ENCODE results near the gene LCMT1. TPM values are rescaled to one million over a fixed set of nuclear protein-coding genes. Genes with fewer than 3 reads are reported as not detected.
A peak's percentile ranks its signal among the peaks of the same experiment; 100 is the strongest.

Gene LCMT1
- total and polyA plus RNA-seq, 2 donors (not counting 1 experiment from before 2014, with no cell fraction given): 40.8 to 45.8 TPM

- H4K20me1 ChIP-seq (ENCODE audit: control insufficient read depth, extremely low read depth, insufficient read depth, low read length): no peaks in the 10 kb centered on the region
- H3K4me2 ChIP-seq (ENCODE audit: extremely low read depth, insufficient read depth, low read length): no peak overlapping the region
- no peaks in the 10 kb centered on the region for H3K9me3 ChIP-seq (ENCODE audit: control insufficient read depth, insufficient read depth, low read depth, low read length)
- peak; percentile 9 to 60 for DNase-seq (ENCODE audit: low read depth in 2 of 2)
- no peaks in the 10 kb centered on the region for H3K27me3 ChIP-seq (ENCODE audit: control insufficient read depth, insufficient read depth, low read length)
- no peak for TF ChIP-seq CTCF (conservative IDR thresholded peaks at IDR 0.05 in 1 of 2, IDR thresholded peaks at IDR 0.05 in 1 of 2; ENCODE audit: low read depth in 1 of 2, low read length in 2 of 2)
- no peak for TF ChIP-seq EZH2 (IDR thresholded peaks at IDR 0.05; ENCODE audit: low read length, missing control alignments)
- H3K36me3 ChIP-seq (ENCODE audit: control insufficient read depth, insufficient read depth, low read length): no peaks in the 10 kb centered on the region
- H2AFZ ChIP-seq (ENCODE audit: low read length): no peak overlapping the region
- H3K27ac ChIP-seq (ENCODE audit: insufficient read depth, low read length): no peak overlapping the region
- H3K9ac ChIP-seq (ENCODE audit: insufficient read depth, low read length): no peak overlapping the region
- no peak overlapping the region for H3K4me3 ChIP-seq (replicated peaks in 1 of 4; ENCODE audit: control extremely low read depth in 1 of 4, insufficient read depth in 1 of 4, low read depth in 3 of 4, low read length in 4 of 4)
- H3K79me2 ChIP-seq (ENCODE audit: control insufficient read depth, insufficient read depth, low read length): no peaks in the 10 kb centered on the region
- no peaks in the 10 kb centered on the region for H3K4me1 ChIP-seq (ENCODE audit: control insufficient read depth, extremely low read depth, insufficient read depth, low read length)
Measured at GRCh38 chr16:25141648-25142047, 30.1 kb downstream of the LCMT1 start.

GRCh38 chr16:25143928-25144327 is 32.4 kb downstream of the LCMT1 start:
- H3K4me2 ChIP-seq (ENCODE audit: extremely low read depth, insufficient read depth, low read length): no peak overlapping the region
- H3K9ac ChIP-seq (ENCODE audit: insufficient read depth, low read length): no peak overlapping the region
- H3K4me1 ChIP-seq (ENCODE audit: control insufficient read depth, extremely low read depth, insufficient read depth, low read length): no peaks in the 10 kb centered on the region
- no peaks in the 10 kb centered on the region for H3K27me3 ChIP-seq (ENCODE audit: control insufficient read depth, insufficient read depth, low read length)
- H3K79me2 ChIP-seq (ENCODE audit: control insufficient read depth, insufficient read depth, low read length): no peaks in the 10 kb centered on the region
- H3K27ac ChIP-seq (ENCODE audit: insufficient read depth, low read length): no peak overlapping the region
- no peaks in the 10 kb centered on the region for H3K36me3 ChIP-seq (ENCODE audit: control insufficient read depth, insufficient read depth, low read length)
- no peaks in the 10 kb centered on the region for H3K9me3 ChIP-seq (ENCODE audit: control insufficient read depth, insufficient read depth, low read depth, low read length)
- no peak for DNase-seq (ENCODE audit: low read depth in 2 of 2)
- no peak overlapping the region for H2AFZ ChIP-seq (ENCODE audit: low read length)
- TF ChIP-seq EZH2 (IDR thresholded peaks at IDR 0.05; ENCODE audit: low read length, missing control alignments) (no peak), CTCF (conservative IDR thresholded peaks at IDR 0.05 in 1 of 2, IDR thresholded peaks at IDR 0.05 in 1 of 2; ENCODE audit: low read depth in 1 of 2, low read length in 2 of 2) (peak in 1 of 2 donors; percentile 17)
- no peak overlapping the region for H3K4me3 ChIP-seq (replicated peaks in 1 of 4; ENCODE audit: control extremely low read depth in 1 of 4, insufficient read depth in 1 of 4, low read depth in 3 of 4, low read length in 4 of 4)
- H4K20me1 ChIP-seq (ENCODE audit: control insufficient read depth, extremely low read depth, insufficient read depth, low read length): no peaks in the 10 kb centered on the region

- TF ChIP-seq EZH2 (IDR thresholded peaks at IDR 0.05; ENCODE audit: low read length, missing control alignments): no peak
- no peak for TF ChIP-seq CTCF (conservative IDR thresholded peaks at IDR 0.05 in 1 of 2, IDR thresholded peaks at IDR 0.05 in 1 of 2; ENCODE audit: low read depth in 1 of 2, low read length in 2 of 2)
- H4K20me1 ChIP-seq (ENCODE audit: control insufficient read depth, extremely low read depth, insufficient read depth, low read length): no peaks in the 10 kb centered on the region
- H3K4me1 ChIP-seq (ENCODE audit: control insufficient read depth, extremely low read depth, insufficient read depth, low read length): peaks cover 2% of the 10 kb centered on the region
- H3K27me3 ChIP-seq (ENCODE audit: control insufficient read depth, insufficient read depth, low read length): no peaks in the 10 kb centered on the region
- no peak overlapping the region for H3K27ac ChIP-seq (ENCODE audit: insufficient read depth, low read length)
- no peaks in the 10 kb centered on the region for H3K79me2 ChIP-seq (ENCODE audit: control insufficient read depth, insufficient read depth, low read length)
- H3K9me3 ChIP-seq (ENCODE audit: control insufficient read depth, insufficient read depth, low read depth, low read length): no peaks in the 10 kb centered on the region
- no peak overlapping the region for H3K4me2 ChIP-seq (ENCODE audit: extremely low read depth, insufficient read depth, low read length)
- H3K36me3 ChIP-seq (ENCODE audit: control insufficient read depth, insufficient read depth, low read length): no peaks in the 10 kb centered on the region
- H3K4me3 ChIP-seq (replicated peaks in 1 of 4; ENCODE audit: control extremely low read depth in 1 of 4, insufficient read depth in 1 of 4, low read depth in 3 of 4, low read length in 4 of 4): no peak overlapping the region
- DNase-seq (ENCODE audit: low read depth in 2 of 2): no peak
- no peak overlapping the region for H2AFZ ChIP-seq (ENCODE audit: low read length)
- H3K9ac ChIP-seq (ENCODE audit: insufficient read depth, low read length): no peak overlapping the region
Measured at GRCh38 chr16:25148568-25149215, 37.1 kb downstream of the LCMT1 start.
